Peyer's patch (tissue), 4 donors: Measurements from ENCODE around the gene VPS25. TPM values are rescaled to one million over a fixed set of nuclear protein-coding genes. Genes with fewer than 3 reads are reported as not detected.

Experiments used
- DNase-seq, 3 donors: peaks; one replicate each; pipeline ENCODE4 v3.0.0-alpha.2; 2017 to 2019
- H3K27ac ChIP-seq, 4 donors: fragments of 200-600 bp; sonication (generic); one replicate each; pipeline ENCODE4 v1.5.1; 2016 to 2019
- H3K27me3 ChIP-seq, 2 donors: fragments of 200-600 bp; sonication (generic); one replicate each; pipeline ENCODE4 v1.5.1; 2019
- H3K36me3 ChIP-seq, 3 donors: fragments of 200-600 bp; sonication (generic); one replicate each; pipeline ENCODE4 v1.5.1; 2016 to 2019
- H3K4me1 ChIP-seq, 4 donors: fragments of 200-600 bp; sonication (generic); one replicate each; pipeline ENCODE4 v1.5.1; 2016 to 2019
- H3K4me3 ChIP-seq, 4 donors: fragments of 200-600 bp; sonication (generic); 1 replicate in 3 of 4; 2 replicates in 1 of 4; pipeline ENCODE4 v1.5.1; 2016 to 2019; ENCODE audit warnings: mild to moderate bottlenecking in 1 of 4
- H3K9me3 ChIP-seq, 4 donors: fragments of 200-600 bp; sonication (generic); one replicate each; pipeline ENCODE4 v1.5.1; 2016 to 2019; ENCODE audit warnings: mild to moderate bottlenecking in 1 of 4
- POLR2A ChIP-seq, 2 donors: fragments of 450-650 bp; IDR thresholded peaks; one replicate each; pipeline ENCODE4 v1.5.1; 2017; ENCODE audit warnings: antibody characterized with exemption in 2 of 2, mild to moderate bottlenecking in 2 of 2, moderate library complexity in 2 of 2
- total RNA-seq, 4 donors: library from RNA; depleted of rRNA; stranded (reverse); fragments of >200 nt; gene quantifications; one replicate each; pipeline ENCODE4 v1.1.0, GENCODE V29; 2016
- TF ChIP-seq, protein P1 (sequence below), 6 experiments: fragments of 450-650 bp in 4 of 6; fragments of 200-600 bp in 2 of 6; sonication (generic) in 1 of 6; IDR thresholded peaks; one replicate each; pipeline ENCODE4 v1.5.1; 2017 to 2019; ENCODE audit warnings: antibody characterized with exemption in 6 of 6, mild to moderate bottlenecking in 3 of 6, moderate library complexity in 1 of 6

The VPS25 gene
- total RNA-seq, 4 donors from 2014 or later, result 34.7 to 82.1 (median 67.5) TPM

DNA sequence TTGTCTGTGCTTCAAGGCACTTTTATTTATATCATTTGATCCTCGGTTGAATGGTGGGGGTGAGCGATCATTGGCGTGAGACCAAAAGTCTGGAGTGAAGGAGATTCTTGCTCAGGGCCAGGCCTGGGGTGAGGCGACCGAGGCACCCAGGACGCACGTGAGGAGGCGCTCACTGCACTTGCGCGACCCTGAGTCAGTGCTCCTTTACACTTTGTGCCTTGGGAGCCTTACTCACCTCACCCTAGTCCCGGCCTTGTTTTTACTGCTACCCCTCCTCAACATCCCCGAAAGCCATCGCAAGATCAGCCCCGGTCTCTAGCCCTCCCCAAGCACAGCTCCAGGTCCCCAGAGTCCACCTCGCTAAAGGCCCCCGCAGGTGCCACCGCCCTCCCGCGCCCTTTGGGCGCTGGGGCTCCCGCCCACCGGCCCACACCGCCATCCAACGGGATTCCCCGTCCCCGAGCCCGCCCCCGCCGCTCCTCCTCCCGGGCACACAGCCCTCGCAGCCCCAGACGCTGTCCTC, 28.9 kb upstream of the VPS25 start:
- peak; percentile 57 to 87 (median 87) for DNase-seq
- Histone ChIP-seq H3K27me3 (no peaks in the 10 kb centered on the region), H3K27ac (peak overlapping the region; percentile 86 to 95 (median 94)), H3K36me3 (no peaks in the 10 kb centered on the region), H3K4me3 (peak overlapping the region; percentile 66 to 83 (median 76)), H3K9me3 (no peaks in the 10 kb centered on the region), H3K4me1 (peaks cover 0 to 12% (median 1%) of the 10 kb centered on the region in 4 donors)
- TF ChIP-seq, protein P1, sequence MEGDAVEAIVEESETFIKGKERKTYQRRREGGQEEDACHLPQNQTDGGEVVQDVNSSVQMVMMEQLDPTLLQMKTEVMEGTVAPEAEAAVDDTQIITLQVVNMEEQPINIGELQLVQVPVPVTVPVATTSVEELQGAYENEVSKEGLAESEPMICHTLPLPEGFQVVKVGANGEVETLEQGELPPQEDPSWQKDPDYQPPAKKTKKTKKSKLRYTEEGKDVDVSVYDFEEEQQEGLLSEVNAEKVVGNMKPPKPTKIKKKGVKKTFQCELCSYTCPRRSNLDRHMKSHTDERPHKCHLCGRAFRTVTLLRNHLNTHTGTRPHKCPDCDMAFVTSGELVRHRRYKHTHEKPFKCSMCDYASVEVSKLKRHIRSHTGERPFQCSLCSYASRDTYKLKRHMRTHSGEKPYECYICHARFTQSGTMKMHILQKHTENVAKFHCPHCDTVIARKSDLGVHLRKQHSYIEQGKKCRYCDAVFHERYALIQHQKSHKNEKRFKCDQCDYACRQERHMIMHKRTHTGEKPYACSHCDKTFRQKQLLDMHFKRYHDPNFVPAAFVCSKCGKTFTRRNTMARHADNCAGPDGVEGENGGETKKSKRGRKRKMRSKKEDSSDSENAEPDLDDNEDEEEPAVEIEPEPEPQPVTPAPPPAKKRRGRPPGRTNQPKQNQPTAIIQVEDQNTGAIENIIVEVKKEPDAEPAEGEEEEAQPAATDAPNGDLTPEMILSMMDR (IDR thresholded peaks at IDR 0.05), result no peak
- no peak for TF ChIP-seq POLR2A (IDR thresholded peaks at IDR 0.05)

DNA sequence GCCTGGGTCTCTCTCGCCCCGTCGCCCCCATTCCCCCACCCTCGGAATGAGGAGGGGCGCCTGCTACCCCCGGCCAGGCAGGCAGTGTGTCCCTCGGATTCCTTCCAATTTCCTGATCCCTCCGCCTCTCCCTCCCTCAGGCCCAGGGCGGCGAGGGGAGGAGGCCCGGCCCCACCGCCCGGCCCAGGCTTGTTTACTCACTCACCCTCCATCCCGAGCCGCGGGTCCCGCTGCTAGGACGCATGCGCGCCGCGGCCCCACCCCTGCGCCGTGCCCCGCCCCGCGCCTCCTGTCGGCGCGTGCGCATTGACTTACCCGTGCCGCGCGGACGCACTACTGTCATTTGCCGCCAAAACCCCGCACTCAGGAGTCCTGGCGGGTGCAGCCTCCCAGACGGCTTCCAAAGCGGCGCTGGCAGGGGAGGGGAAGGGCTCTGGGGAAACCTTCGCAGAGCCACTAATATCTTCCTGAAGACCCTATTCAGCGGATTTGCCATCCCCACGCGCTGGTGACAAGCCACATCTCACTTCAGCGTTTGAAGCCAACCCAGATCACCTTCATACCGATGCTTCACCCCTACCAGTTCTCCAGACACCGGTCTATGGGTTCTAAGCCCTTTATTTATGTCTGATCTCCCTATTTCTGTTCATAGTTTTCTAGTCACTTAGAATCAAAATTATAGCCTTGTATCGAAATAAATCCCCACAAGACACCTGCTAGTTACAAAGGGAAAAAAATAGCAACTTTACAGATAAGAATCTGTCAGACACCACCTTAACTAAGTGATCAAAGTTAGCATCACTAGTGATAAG, 28.2 kb upstream of the VPS25 start, which contains the start of gene EZH1:
TSS of gene EZH1 (minus strand) at position 235 of the 812 bp plus-strand sequence. CDS start 16,099 bp downstream, outside the sequence.
- H3K9me3 ChIP-seq, result no peaks in the 10 kb centered on the region
- H3K27me3 ChIP-seq, result no peaks in the 10 kb centered on the region
- peak within 1 kb of the TSS; percentile 66 to 83 (median 76) for H3K4me3 ChIP-seq
- no peaks in the 10 kb centered on the region for H3K36me3 ChIP-seq
- peak within 1 kb of the TSS; percentile 86 to 95 (median 94) for H3K27ac ChIP-seq
- peak; percentile 86 to 94 (median 93) for DNase-seq
- TF ChIP-seq POLR2A (IDR thresholded peaks at IDR 0.05), result peak; percentile 48 to 74
- TF ChIP-seq, protein P1 (IDR thresholded peaks at IDR 0.05), result peak in 3 of 6 experiments; percentile 31 to 37 (median 32)
- H3K4me1 ChIP-seq, result peaks cover 0 to 12% (median 1%) of the 10 kb centered on the region in 4 donors

GRCh38 chr17:42748202-42748907, 24.9 kb upstream of the VPS25 start:
- Histone ChIP-seq H3K4me3 (no peak overlapping the region), H3K4me1 (peaks cover 0 to 12% (median 4%) of the 10 kb centered on the region in 4 donors), H3K27me3 (no peaks in the 10 kb centered on the region), H3K9me3 (no peaks in the 10 kb centered on the region), H3K36me3 (no peaks in the 10 kb centered on the region), H3K27ac (peak overlapping the region in 3 of 4 donors; percentile 23 to 63 (median 36))
- no peak for TF ChIP-seq POLR2A (IDR thresholded peaks at IDR 0.05)
- TF ChIP-seq, protein P1 (IDR thresholded peaks at IDR 0.05), result no peak
- DNase-seq, result no peak

DNA sequence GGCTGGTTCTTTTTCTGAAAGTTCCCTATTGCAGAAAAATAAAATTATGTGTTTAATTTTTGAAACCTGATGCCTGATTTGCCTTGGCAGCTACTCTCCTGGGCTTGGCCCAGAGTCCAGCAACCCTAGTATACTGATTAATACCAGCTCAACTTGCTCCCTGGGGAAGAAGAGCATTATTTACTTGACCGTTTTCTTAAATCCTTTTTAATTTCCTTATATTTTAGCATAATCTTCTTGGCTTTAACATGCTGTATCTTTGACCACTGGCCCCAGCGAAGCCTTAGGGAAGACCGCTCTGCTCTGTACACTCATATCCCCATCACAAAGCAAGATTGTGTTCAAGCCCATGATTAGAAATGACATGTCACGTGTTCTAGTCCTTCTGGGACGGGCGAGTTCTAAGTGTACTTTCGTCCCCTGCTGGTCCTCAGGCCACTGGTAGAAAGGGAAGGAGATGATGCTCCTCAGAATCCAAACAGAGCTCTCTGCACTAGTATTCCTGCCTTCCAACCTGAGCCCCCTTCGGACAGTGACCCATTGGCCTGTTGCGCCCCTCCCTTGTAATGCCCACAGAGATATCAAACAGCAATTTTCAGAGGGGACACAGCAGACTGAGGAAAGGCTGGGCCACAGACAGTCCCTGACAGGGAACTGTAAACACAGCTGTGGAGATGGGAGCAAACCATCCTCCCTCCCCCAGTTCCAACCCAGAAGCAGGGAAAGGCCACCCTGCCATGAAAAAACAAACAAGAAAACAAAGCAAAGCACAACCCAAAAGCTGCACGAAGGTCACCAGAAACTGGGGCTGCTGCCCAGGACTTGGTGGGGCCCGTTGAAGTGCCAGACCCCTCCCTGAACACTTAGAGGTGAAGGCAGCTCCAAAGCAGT, 24.1 kb upstream of the VPS25 start:
- no peaks in the 10 kb centered on the region for H3K9me3 ChIP-seq
- H3K36me3 ChIP-seq, result no peaks in the 10 kb centered on the region
- DNase-seq, result no peak
- no peaks in the 10 kb centered on the region for H3K27me3 ChIP-seq
- H3K4me3 ChIP-seq, result no peak overlapping the region
- TF ChIP-seq, protein P1 (IDR thresholded peaks at IDR 0.05), result no peak
- no peak for TF ChIP-seq POLR2A (IDR thresholded peaks at IDR 0.05)
- H3K27ac ChIP-seq, result peak overlapping the region; percentile 36 to 63 (median 42)
- H3K4me1 ChIP-seq, result peaks cover 0 to 9% (median 2%) of the 10 kb centered on the region in 4 donors
